GM23338 (cell line): ENCODE data around the gene GPR156. TPM values are rescaled to one million over a fixed set of nuclear protein-coding genes. Genes with fewer than 3 reads are reported as not detected.

ENCODE experiments used
- ATAC-seq: fragments of 200-7000 bp; cut with Tn5 transposase; 3 replicates; pipeline ENCODE4 v1.9.1; 2020
- DNase-seq: peaks from one replicate; pipeline ENCODE4 v3.0.0-alpha.2; 2015; ENCODE audit warnings: low spot score
- H2AFZ ChIP-seq: fragments of 200-600 bp; sonication (generic); 2 replicates; pipeline ENCODE4 v1.8.0; 2016; ENCODE audit warnings: antibody characterized with exemption, mild to moderate bottlenecking, moderate library complexity
- H3F3A ChIP-seq: fragments of 200-600 bp; sonication (generic); replicated peaks from 2 replicates; pipeline ENCODE4 v1.8.0; 2017; ENCODE audit warnings: antibody characterized with exemption, mixed run types, low read depth
- H3K27ac ChIP-seq: fragments of 200-600 bp; sonication (generic); 2 replicates; pipeline ENCODE4 v1.6.1; 2016; ENCODE audit warnings: low read depth
- H3K27me3 ChIP-seq: fragments of 200-600 bp; sonication (generic); 2 replicates; pipeline ENCODE4 v1.8.0; 2016; ENCODE audit warnings: mild to moderate bottlenecking, mixed run types, moderate library complexity; ENCODE audit not compliant: insufficient read depth
- H3K36me3 ChIP-seq: fragments of 200-600 bp; sonication (generic); 2 replicates; pipeline ENCODE4 v1.8.0; 2016; ENCODE audit warnings: mild to moderate bottlenecking; ENCODE audit not compliant: insufficient read depth
- H3K4me1 ChIP-seq: fragments of 200-600 bp; sonication (generic); 2 replicates; pipeline ENCODE4 v1.8.0; 2016; ENCODE audit warnings: mild to moderate bottlenecking, moderate library complexity; ENCODE audit not compliant: insufficient read depth
- H3K4me2 ChIP-seq: fragments of 200-600 bp; sonication (generic); 2 replicates; pipeline ENCODE4 v1.7.1; 2017; ENCODE audit warnings: mixed run types
- H3K4me3 ChIP-seq: fragments of 200-600 bp; sonication (generic); 2 replicates; pipeline ENCODE4 v1.6.1; 2016; ENCODE audit warnings: mixed run types
- H3K79me2 ChIP-seq: fragments of 200-600 bp; sonication (generic); replicated peaks from 2 replicates; pipeline ENCODE4 v1.8.0; 2017; ENCODE audit warnings: mild to moderate bottlenecking; ENCODE audit not compliant: insufficient read depth
- H3K9me2 ChIP-seq: fragments of 200-600 bp; sonication (generic); 2 replicates; pipeline ENCODE4 v1.8.0; 2017; ENCODE audit not compliant: insufficient read depth
- H4K20me1 ChIP-seq: fragments of 200-600 bp; sonication (generic); replicated peaks from 2 replicates; pipeline ENCODE4 v1.8.0; 2017; ENCODE audit warnings: mild to moderate bottlenecking; ENCODE audit not compliant: insufficient read depth
- H3K27ac Mint-ChIP-seq: 2 replicates; pipeline ENCODE4 v1.8.0; 2020; ENCODE audit warnings: inconsistent platforms, mild to moderate bottlenecking, moderate library complexity, mixed read lengths
- H3K27me3 Mint-ChIP-seq: 3 replicates; pipeline ENCODE4 v1.8.0; 2022; ENCODE audit warnings: low read depth, mild to moderate bottlenecking, moderate library complexity, mixed read lengths, inconsistent platforms; ENCODE audit not compliant: insufficient read depth, poor library complexity
- H3K36me3 Mint-ChIP-seq: 3 replicates; pipeline ENCODE4 v1.8.0; 2021; ENCODE audit warnings: low read depth, mild to moderate bottlenecking, inconsistent platforms, moderate library complexity, mixed read lengths
- H3K4me1 Mint-ChIP-seq: 3 replicates; pipeline ENCODE4 v1.8.0; 2020; ENCODE audit warnings: mild to moderate bottlenecking, inconsistent platforms, mixed read lengths
- H3K4me3 Mint-ChIP-seq: 3 replicates; pipeline ENCODE4 v1.8.0; 2021; ENCODE audit warnings: moderate library complexity, mild to moderate bottlenecking, inconsistent platforms, mixed read lengths
- H3K9me3 Mint-ChIP-seq: 3 replicates; pipeline ENCODE4 v1.8.0; 2020; ENCODE audit warnings: moderate library complexity, mild to moderate bottlenecking, inconsistent platforms, mixed read lengths
- CREB1 ChIP-seq: fragments of 250-450 bp; sonication (Bioruptor Pico); IDR thresholded peaks from 2 replicates; pipeline ENCODE4 v1.5.0; 2020; ENCODE audit warnings: low read depth, mild to moderate bottlenecking, moderate library complexity
- JUNB ChIP-seq: IDR thresholded peaks from one replicate; pipeline ENCODE4 v1.6.1; 2016; ENCODE audit warnings: antibody characterized with exemption; ENCODE audit not compliant: unreplicated experiment
- POLR2AphosphoS5 ChIP-seq: IDR thresholded peaks from 2 replicates; pipeline ENCODE4 v1.6.1; 2016; ENCODE audit warnings: antibody characterized with exemption, low read depth
- STAT1 ChIP-seq: IDR thresholded peaks from one replicate; pipeline ENCODE4 v1.6.1; 2016; ENCODE audit warnings: antibody characterized with exemption; ENCODE audit not compliant: unreplicated experiment
- ZNF114 ChIP-seq: fragments of 250-450 bp; sonication (Bioruptor Pico); IDR thresholded peaks from 2 replicates; pipeline ENCODE4 v1.5.0; 2020; ENCODE audit warnings: mild to moderate bottlenecking, moderate library complexity
- polyA plus RNA-seq: library from polyadenylated mRNA; unstranded; fragments of >200 nt; fragmentation: Nextera tagmentation; extraction: Ambion mirVana; gene quantifications from 2 replicates; pipeline ENCODE4 v1.2.1, GENCODE V29; 2016
- total RNA-seq: library from RNA; depleted of rRNA; stranded (reverse); fragments of >200 nt; shearing (Covaris generic); gene quantifications from 2 replicates; pipeline ENCODE4 v1.2.3, GENCODE V29; 2014
- TF ChIP-seq, protein P1 (sequence below): fragments of 250-450 bp; sonication (Bioruptor Pico); IDR thresholded peaks from 2 replicates; pipeline ENCODE4 v1.5.0; 2020; ENCODE audit warnings: mild to moderate bottlenecking, moderate library complexity
- TF ChIP-seq, protein P2 (sequence below): IDR thresholded peaks from one replicate; pipeline ENCODE4 v1.6.1; 2018; ENCODE audit warnings: antibody characterized with exemption; ENCODE audit not compliant: unreplicated experiment

GPR156 gene
- total and polyA plus RNA-seq, 2 experiments from 2014 or later, result 0.50 to 2.5 TPM

DNA sequence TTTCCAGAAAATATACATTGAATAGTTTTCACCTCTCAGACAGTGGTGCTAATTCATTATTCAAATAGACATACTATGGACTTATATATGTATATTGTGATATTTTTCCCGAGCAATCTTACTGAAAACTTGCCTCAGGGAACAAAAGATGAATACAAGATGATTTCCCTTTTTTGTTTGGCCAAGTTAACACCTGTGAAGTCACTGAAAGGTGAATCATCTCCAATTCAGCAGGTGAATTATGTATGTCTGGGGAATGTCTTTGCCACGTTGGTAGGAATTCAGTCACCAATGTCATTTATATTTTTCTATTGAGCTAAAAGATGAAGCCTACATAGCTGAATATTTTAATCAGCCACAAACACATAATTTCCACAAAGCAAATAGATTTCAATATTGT is 88.2 kb downstream of the GPR156 start (continued):
- TF ChIP-seq, protein P1, sequence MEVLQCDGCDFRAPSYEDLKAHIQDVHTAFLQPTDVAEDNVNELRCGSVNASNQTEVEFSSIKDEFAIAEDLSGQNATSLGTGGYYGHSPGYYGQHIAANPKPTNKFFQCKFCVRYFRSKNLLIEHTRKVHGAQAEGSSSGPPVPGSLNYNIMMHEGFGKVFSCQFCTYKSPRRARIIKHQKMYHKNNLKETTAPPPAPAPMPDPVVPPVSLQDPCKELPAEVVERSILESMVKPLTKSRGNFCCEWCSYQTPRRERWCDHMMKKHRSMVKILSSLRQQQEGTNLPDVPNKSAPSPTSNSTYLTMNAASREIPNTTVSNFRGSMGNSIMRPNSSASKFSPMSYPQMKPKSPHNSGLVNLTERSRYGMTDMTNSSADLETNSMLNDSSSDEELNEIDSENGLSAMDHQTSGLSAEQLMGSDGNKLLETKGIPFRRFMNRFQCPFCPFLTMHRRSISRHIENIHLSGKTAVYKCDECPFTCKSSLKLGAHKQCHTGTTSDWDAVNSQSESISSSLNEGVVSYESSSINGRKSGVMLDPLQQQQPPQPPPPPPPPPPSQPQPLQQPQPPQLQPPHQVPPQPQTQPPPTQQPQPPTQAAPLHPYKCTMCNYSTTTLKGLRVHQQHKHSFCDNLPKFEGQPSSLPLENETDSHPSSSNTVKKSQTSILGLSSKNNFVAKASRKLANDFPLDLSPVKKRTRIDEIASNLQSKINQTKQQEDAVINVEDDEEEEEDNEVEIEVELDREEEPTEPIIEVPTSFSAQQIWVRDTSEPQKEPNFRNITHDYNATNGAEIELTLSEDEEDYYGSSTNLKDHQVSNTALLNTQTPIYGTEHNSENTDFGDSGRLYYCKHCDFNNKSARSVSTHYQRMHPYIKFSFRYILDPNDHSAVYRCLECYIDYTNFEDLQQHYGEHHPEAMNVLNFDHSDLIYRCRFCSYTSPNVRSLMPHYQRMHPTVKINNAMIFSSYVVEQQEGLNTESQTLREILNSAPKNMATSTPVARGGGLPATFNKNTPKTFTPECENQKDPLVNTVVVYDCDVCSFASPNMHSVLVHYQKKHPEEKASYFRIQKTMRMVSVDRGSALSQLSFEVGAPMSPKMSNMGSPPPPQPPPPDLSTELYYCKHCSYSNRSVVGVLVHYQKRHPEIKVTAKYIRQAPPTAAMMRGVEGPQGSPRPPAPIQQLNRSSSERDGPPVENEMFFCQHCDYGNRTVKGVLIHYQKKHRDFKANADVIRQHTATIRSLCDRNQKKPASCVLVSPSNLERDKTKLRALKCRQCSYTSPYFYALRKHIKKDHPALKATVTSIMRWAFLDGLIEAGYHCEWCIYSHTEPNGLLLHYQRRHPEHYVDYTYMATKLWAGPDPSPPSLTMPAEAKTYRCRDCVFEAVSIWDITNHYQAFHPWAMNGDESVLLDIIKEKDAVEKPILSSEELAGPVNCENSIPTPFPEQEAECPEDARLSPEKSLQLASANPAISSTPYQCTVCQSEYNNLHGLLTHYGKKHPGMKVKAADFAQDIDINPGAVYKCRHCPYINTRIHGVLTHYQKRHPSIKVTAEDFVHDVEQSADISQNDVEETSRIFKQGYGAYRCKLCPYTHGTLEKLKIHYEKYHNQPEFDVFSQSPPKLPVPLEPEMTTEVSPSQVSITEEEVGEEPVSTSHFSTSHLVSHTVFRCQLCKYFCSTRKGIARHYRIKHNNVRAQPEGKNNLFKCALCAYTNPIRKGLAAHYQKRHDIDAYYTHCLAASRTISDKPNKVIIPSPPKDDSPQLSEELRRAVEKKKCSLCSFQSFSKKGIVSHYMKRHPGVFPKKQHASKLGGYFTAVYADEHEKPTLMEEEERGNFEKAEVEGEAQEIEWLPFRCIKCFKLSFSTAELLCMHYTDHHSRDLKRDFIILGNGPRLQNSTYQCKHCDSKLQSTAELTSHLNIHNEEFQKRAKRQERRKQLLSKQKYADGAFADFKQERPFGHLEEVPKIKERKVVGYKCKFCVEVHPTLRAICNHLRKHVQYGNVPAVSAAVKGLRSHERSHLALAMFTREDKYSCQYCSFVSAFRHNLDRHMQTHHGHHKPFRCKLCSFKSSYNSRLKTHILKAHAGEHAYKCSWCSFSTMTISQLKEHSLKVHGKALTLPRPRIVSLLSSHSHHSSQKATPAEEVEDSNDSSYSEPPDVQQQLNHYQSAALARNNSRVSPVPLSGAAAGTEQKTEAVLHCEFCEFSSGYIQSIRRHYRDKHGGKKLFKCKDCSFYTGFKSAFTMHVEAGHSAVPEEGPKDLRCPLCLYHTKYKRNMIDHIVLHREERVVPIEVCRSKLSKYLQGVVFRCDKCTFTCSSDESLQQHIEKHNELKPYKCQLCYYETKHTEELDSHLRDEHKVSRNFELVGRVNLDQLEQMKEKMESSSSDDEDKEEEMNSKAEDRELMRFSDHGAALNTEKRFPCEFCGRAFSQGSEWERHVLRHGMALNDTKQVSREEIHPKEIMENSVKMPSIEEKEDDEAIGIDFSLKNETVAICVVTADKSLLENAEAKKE (CRISPR knock-in tag), result no peak
- TF ChIP-seq CREB1 (CRISPR knock-in tag) (no peak), STAT1 (no peak), ZNF114 (CRISPR knock-in tag) (no peak), POLR2AphosphoS5 (no peak)

DNA sequence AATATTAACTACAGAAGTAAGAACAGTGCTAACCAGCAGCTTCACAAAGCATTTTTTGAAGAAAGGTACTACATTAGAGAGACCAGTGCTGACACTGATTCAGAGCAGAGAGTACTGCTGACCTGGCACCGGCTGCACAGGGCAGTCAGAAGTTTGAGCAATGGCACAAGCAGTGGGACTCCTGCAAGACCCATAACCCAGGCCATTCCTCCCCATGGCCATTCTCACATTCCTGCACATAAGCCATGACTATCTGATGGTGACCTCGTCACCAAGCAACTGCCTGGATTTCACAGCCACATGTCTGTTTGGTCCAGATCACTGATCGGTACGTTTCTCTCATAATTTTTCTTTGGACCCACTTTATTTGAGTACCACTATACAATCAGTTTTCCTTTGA is 88.7 kb downstream of the GPR156 start:
- no peak overlapping the region for H3K27ac ChIP-seq
- Mint-ChIP-seq H3K36me3 (no peaks in the 10 kb centered on the region), H3K4me3 (no peak overlapping the region), H3K4me1 (no peaks in the 10 kb centered on the region), H3K9me3 (no peaks in the 10 kb centered on the region), H3K27me3 (no peaks in the 10 kb centered on the region), H3K27ac (no peak overlapping the region)
- H3K9me2 ChIP-seq, result no peaks in the 10 kb centered on the region
- ATAC-seq, result no peak; the same call in 2 of the 3 replicates
- no peak overlapping the region for H2AFZ ChIP-seq
- no peak for DNase-seq
- H4K20me1 ChIP-seq, result no peaks in the 10 kb centered on the region
- H3K36me3 ChIP-seq, result no peaks in the 10 kb centered on the region
- no peaks in the 10 kb centered on the region for H3K79me2 ChIP-seq
- peaks cover 5% of the 10 kb centered on the region; the same call in 1 of the 2 replicates for H3K4me1 ChIP-seq
- no peak overlapping the region for H3K4me3 ChIP-seq
- no peak overlapping the region for H3K4me2 ChIP-seq
- H3K27me3 ChIP-seq, result no peaks in the 10 kb centered on the region
- no peaks in the 10 kb centered on the region for H3F3A ChIP-seq
- TF ChIP-seq JUNB, result no peak
- TF ChIP-seq, protein P1 (CRISPR knock-in tag), result no peak
- TF ChIP-seq, protein P2, sequence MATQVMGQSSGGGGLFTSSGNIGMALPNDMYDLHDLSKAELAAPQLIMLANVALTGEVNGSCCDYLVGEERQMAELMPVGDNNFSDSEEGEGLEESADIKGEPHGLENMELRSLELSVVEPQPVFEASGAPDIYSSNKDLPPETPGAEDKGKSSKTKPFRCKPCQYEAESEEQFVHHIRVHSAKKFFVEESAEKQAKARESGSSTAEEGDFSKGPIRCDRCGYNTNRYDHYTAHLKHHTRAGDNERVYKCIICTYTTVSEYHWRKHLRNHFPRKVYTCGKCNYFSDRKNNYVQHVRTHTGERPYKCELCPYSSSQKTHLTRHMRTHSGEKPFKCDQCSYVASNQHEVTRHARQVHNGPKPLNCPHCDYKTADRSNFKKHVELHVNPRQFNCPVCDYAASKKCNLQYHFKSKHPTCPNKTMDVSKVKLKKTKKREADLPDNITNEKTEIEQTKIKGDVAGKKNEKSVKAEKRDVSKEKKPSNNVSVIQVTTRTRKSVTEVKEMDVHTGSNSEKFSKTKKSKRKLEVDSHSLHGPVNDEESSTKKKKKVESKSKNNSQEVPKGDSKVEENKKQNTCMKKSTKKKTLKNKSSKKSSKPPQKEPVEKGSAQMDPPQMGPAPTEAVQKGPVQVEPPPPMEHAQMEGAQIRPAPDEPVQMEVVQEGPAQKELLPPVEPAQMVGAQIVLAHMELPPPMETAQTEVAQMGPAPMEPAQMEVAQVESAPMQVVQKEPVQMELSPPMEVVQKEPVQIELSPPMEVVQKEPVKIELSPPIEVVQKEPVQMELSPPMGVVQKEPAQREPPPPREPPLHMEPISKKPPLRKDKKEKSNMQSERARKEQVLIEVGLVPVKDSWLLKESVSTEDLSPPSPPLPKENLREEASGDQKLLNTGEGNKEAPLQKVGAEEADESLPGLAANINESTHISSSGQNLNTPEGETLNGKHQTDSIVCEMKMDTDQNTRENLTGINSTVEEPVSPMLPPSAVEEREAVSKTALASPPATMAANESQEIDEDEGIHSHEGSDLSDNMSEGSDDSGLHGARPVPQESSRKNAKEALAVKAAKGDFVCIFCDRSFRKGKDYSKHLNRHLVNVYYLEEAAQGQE, result no peak
